ENCODE results near the gene P2RX7.

DNA sequence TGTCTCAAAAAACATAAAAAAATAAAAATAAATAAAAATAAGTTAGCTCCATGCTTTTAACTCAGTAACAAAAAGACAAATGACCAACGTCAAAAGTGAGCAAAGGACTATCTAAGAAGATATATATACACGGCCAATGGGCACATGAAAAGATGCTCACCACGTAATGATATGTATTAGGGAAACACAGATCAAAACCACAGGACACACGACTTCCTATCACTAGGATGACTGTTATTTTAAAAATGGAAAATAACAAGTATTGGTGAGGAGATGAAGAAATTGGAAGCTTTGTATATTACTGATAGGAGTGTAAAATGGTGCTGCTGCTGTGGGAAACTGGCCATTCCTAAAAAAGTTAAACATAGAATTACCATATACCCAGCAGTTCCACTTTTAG, 20.2 kb upstream of the P2RX7 start:
- no peak for TF ChIP-seq EZH2 (optimal IDR thresholded peaks at IDR 0.05; ENCODE audit: low read depth, low read length)
- TF ChIP-seq, protein P1, sequence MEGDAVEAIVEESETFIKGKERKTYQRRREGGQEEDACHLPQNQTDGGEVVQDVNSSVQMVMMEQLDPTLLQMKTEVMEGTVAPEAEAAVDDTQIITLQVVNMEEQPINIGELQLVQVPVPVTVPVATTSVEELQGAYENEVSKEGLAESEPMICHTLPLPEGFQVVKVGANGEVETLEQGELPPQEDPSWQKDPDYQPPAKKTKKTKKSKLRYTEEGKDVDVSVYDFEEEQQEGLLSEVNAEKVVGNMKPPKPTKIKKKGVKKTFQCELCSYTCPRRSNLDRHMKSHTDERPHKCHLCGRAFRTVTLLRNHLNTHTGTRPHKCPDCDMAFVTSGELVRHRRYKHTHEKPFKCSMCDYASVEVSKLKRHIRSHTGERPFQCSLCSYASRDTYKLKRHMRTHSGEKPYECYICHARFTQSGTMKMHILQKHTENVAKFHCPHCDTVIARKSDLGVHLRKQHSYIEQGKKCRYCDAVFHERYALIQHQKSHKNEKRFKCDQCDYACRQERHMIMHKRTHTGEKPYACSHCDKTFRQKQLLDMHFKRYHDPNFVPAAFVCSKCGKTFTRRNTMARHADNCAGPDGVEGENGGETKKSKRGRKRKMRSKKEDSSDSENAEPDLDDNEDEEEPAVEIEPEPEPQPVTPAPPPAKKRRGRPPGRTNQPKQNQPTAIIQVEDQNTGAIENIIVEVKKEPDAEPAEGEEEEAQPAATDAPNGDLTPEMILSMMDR (IDR thresholded peaks at IDR 0.05; ENCODE audit: low read length): no peak
- TF ChIP-seq EZH2phosphoT487 (IDR thresholded peaks at IDR 0.05; ENCODE audit: low read length): no peak
